Measurements from ENCODE around the gene ELMO2.

Gene ELMO2

GRCh38 chr20:46342010-46342378 is 64.4 kb downstream of the ELMO2 start:
- peaks cover 18% of the 10 kb centered on the region for H3K27me3 ChIP-seq (ENCODE audit: control insufficient read depth, insufficient read depth, low read length)
- H3K9ac ChIP-seq (ENCODE audit: low read length): no peak overlapping the region
- no peak overlapping the region for H3K27ac ChIP-seq (ENCODE audit: low read depth, low read length)
- no peaks in the 10 kb centered on the region for H3K4me1 ChIP-seq (ENCODE audit: control insufficient read depth, insufficient read depth, low read length)
- no peaks in the 10 kb centered on the region for H3K36me3 ChIP-seq (ENCODE audit: control insufficient read depth, insufficient read depth, low read length)
- H3K4me3 ChIP-seq (ENCODE audit: low read length): no peak overlapping the region

GRCh38 chr20:46341074-46342009 is 65.1 kb downstream of the ELMO2 start:
- Histone ChIP-seq H3K4me3 (ENCODE audit: low read length) (no peak overlapping the region), H3K9ac (ENCODE audit: low read length) (no peak overlapping the region), H3K27me3 (ENCODE audit: control insufficient read depth, insufficient read depth, low read length) (peaks cover 18% of the 10 kb centered on the region), H3K4me1 (ENCODE audit: control insufficient read depth, insufficient read depth, low read length) (no peaks in the 10 kb centered on the region), H3K27ac (ENCODE audit: low read depth, low read length) (no peak overlapping the region), H3K36me3 (ENCODE audit: control insufficient read depth, insufficient read depth, low read length) (no peaks in the 10 kb centered on the region)

GRCh38 chr20:46339037-46339436 is 67.4 kb downstream of the ELMO2 start:
- Histone ChIP-seq H3K27ac (ENCODE audit: low read depth, low read length) (no peak overlapping the region), H3K4me1 (ENCODE audit: control insufficient read depth, insufficient read depth, low read length) (no peaks in the 10 kb centered on the region), H3K36me3 (ENCODE audit: control insufficient read depth, insufficient read depth, low read length) (no peaks in the 10 kb centered on the region), H3K9ac (ENCODE audit: low read length) (no peak overlapping the region), H3K4me3 (ENCODE audit: low read length) (no peak overlapping the region), H3K27me3 (ENCODE audit: control insufficient read depth, insufficient read depth, low read length) (peaks cover 16% of the 10 kb centered on the region)

GRCh38 chr20:46336735-46337134 is 69.7 kb downstream of the ELMO2 start:
- H3K4me1 ChIP-seq (ENCODE audit: control insufficient read depth, insufficient read depth, low read length): no peaks in the 10 kb centered on the region
- H3K27me3 ChIP-seq (ENCODE audit: control insufficient read depth, insufficient read depth, low read length): peaks cover 10% of the 10 kb centered on the region
- H3K9ac ChIP-seq (ENCODE audit: low read length): no peak overlapping the region
- no peak overlapping the region for H3K27ac ChIP-seq (ENCODE audit: low read depth, low read length)
- H3K36me3 ChIP-seq (ENCODE audit: control insufficient read depth, insufficient read depth, low read length): no peaks in the 10 kb centered on the region
- H3K4me3 ChIP-seq (ENCODE audit: low read length): no peak overlapping the region

- no peak overlapping the region for H3K4me3 ChIP-seq (ENCODE audit: low read length)
- no peak overlapping the region for H3K9ac ChIP-seq (ENCODE audit: low read length)
- no peaks in the 10 kb centered on the region for H3K4me1 ChIP-seq (ENCODE audit: control insufficient read depth, insufficient read depth, low read length)
- H3K36me3 ChIP-seq (ENCODE audit: control insufficient read depth, insufficient read depth, low read length): no peaks in the 10 kb centered on the region
- H3K27me3 ChIP-seq (ENCODE audit: control insufficient read depth, insufficient read depth, low read length): peaks cover 5% of the 10 kb centered on the region
- H3K27ac ChIP-seq (ENCODE audit: low read depth, low read length): no peak overlapping the region
Measured at GRCh38 chr20:46334303-46334904, 72.0 kb downstream of the ELMO2 start.

GRCh38 chr20:46333161-46333991 is 73.0 kb downstream of the ELMO2 start:
- Histone ChIP-seq H3K36me3 (ENCODE audit: control insufficient read depth, insufficient read depth, low read length) (no peaks in the 10 kb centered on the region), H3K4me3 (ENCODE audit: low read length) (no peak overlapping the region), H3K27ac (ENCODE audit: low read depth, low read length) (no peak overlapping the region), H3K9ac (ENCODE audit: low read length) (no peak overlapping the region), H3K27me3 (ENCODE audit: control insufficient read depth, insufficient read depth, low read length) (peaks cover 5% of the 10 kb centered on the region), H3K4me1 (ENCODE audit: control insufficient read depth, insufficient read depth, low read length) (no peaks in the 10 kb centered on the region)

GRCh38 chr20:46332373-46333160 is 73.8 kb downstream of the ELMO2 start:
- Histone ChIP-seq H3K27me3 (ENCODE audit: control insufficient read depth, insufficient read depth, low read length) (peaks cover 3% of the 10 kb centered on the region), H3K4me3 (ENCODE audit: low read length) (no peak overlapping the region), H3K9ac (ENCODE audit: low read length) (no peak overlapping the region), H3K4me1 (ENCODE audit: control insufficient read depth, insufficient read depth, low read length) (no peaks in the 10 kb centered on the region), H3K36me3 (ENCODE audit: control insufficient read depth, insufficient read depth, low read length) (no peaks in the 10 kb centered on the region), H3K27ac (ENCODE audit: low read depth, low read length) (no peak overlapping the region)

GRCh38 chr20:46331611-46332361 is 74.6 kb downstream of the ELMO2 start:
- Histone ChIP-seq H3K36me3 (ENCODE audit: control insufficient read depth, insufficient read depth, low read length) (no peaks in the 10 kb centered on the region), H3K4me1 (ENCODE audit: control insufficient read depth, insufficient read depth, low read length) (no peaks in the 10 kb centered on the region), H3K27me3 (ENCODE audit: control insufficient read depth, insufficient read depth, low read length) (peaks cover 3% of the 10 kb centered on the region), H3K4me3 (ENCODE audit: low read length) (no peak overlapping the region), H3K27ac (ENCODE audit: low read depth, low read length) (no peak overlapping the region), H3K9ac (ENCODE audit: low read length) (no peak overlapping the region)

- H3K36me3 ChIP-seq (ENCODE audit: control insufficient read depth, insufficient read depth, low read length): no peaks in the 10 kb centered on the region
- no peaks in the 10 kb centered on the region for H3K4me1 ChIP-seq (ENCODE audit: control insufficient read depth, insufficient read depth, low read length)
- no peak overlapping the region for H3K4me3 ChIP-seq (ENCODE audit: low read length)
- peaks cover 3% of the 10 kb centered on the region for H3K27me3 ChIP-seq (ENCODE audit: control insufficient read depth, insufficient read depth, low read length)
- H3K27ac ChIP-seq (ENCODE audit: low read depth, low read length): no peak overlapping the region
- H3K9ac ChIP-seq (ENCODE audit: low read length): no peak overlapping the region
Measured at GRCh38 chr20:46330831-46331371, 75.5 kb downstream of the ELMO2 start.

- no peaks in the 10 kb centered on the region for H3K4me1 ChIP-seq (ENCODE audit: control insufficient read depth, insufficient read depth, low read length)
- peaks cover 3% of the 10 kb centered on the region for H3K27me3 ChIP-seq (ENCODE audit: control insufficient read depth, insufficient read depth, low read length)
- no peaks in the 10 kb centered on the region for H3K36me3 ChIP-seq (ENCODE audit: control insufficient read depth, insufficient read depth, low read length)
- H3K9ac ChIP-seq (ENCODE audit: low read length): no peak overlapping the region
- H3K27ac ChIP-seq (ENCODE audit: low read depth, low read length): no peak overlapping the region
- H3K4me3 ChIP-seq (ENCODE audit: low read length): no peak overlapping the region
Measured at GRCh38 chr20:46330072-46330763, 76.2 kb downstream of the ELMO2 start.
